ENCODE measurements around the gene NSUN7.
A peak's percentile ranks its signal among the peaks of the same experiment; 100 is the strongest.

DNA sequence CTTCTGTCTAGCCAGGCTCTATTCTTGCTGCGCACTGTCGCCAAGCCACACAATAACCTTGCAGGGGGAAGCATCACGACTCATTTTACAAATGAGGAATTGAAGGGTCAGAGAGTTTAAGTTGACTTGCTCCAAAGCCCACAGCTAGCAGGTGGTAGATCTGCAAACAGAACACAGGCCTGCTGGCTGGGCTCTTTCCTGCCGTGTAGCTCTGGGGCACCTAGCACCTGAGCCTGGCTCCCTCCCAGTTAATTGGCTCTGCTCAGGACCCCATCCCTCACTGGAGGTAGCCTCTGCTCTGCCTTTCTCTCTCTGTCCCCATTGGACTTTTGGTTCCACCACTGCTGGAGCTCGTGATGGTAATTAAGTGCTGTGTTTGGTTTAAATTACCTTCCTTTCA, 98.5 kb downstream of the NSUN7 start:
- TF ChIP-seq, protein P1, sequence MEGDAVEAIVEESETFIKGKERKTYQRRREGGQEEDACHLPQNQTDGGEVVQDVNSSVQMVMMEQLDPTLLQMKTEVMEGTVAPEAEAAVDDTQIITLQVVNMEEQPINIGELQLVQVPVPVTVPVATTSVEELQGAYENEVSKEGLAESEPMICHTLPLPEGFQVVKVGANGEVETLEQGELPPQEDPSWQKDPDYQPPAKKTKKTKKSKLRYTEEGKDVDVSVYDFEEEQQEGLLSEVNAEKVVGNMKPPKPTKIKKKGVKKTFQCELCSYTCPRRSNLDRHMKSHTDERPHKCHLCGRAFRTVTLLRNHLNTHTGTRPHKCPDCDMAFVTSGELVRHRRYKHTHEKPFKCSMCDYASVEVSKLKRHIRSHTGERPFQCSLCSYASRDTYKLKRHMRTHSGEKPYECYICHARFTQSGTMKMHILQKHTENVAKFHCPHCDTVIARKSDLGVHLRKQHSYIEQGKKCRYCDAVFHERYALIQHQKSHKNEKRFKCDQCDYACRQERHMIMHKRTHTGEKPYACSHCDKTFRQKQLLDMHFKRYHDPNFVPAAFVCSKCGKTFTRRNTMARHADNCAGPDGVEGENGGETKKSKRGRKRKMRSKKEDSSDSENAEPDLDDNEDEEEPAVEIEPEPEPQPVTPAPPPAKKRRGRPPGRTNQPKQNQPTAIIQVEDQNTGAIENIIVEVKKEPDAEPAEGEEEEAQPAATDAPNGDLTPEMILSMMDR (tag by site-specific recombination; IDR thresholded peaks at IDR 0.05) = no peak
- TF ChIP-seq ZXDB (tag by site-specific recombination; IDR thresholded peaks at IDR 0.05) (no peak), ZIC2 (tag by site-specific recombination; IDR thresholded peaks at IDR 0.05) (peak; percentile 57; the same call in 1 of the 2 replicates), ZNF768 (tag by site-specific recombination; IDR thresholded peaks at IDR 0.05) (no peak), ZNF202 (tag by site-specific recombination; IDR thresholded peaks at IDR 0.05; ENCODE audit: borderline replicate concordance) (no peak), ZNF776 (tag by site-specific recombination; IDR thresholded peaks at IDR 0.05; ENCODE audit: borderline replicate concordance) (no peak), ZNF426 (tag by site-specific recombination; IDR thresholded peaks at IDR 0.05) (no peak), ZNF169 (tag by site-specific recombination; IDR thresholded peaks at IDR 0.05) (no peak), ZNF311 (tag by site-specific recombination; IDR thresholded peaks at IDR 0.05; ENCODE audit: borderline replicate concordance) (no peak), SETDB1 (IDR thresholded peaks at IDR 0.05; ENCODE audit: insufficient read length, low read length) (no peak), ZNF580 (tag by site-specific recombination; IDR thresholded peaks at IDR 0.05) (no peak), ZNF10 (tag by site-specific recombination; IDR thresholded peaks at IDR 0.05) (no peak)
- TF ChIP-seq, protein P2, sequence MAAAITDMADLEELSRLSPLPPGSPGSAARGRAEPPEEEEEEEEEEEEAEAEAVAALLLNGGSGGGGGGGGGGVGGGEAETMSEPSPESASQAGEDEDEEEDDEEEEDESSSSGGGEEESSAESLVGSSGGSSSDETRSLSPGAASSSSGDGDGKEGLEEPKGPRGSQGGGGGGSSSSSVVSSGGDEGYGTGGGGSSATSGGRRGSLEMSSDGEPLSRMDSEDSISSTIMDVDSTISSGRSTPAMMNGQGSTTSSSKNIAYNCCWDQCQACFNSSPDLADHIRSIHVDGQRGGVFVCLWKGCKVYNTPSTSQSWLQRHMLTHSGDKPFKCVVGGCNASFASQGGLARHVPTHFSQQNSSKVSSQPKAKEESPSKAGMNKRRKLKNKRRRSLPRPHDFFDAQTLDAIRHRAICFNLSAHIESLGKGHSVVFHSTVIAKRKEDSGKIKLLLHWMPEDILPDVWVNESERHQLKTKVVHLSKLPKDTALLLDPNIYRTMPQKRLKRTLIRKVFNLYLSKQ (tag by site-specific recombination; IDR thresholded peaks at IDR 0.05; ENCODE audit: borderline replicate concordance) = no peak
